C4-2B (cell line): Measurements from ENCODE around the gene ATR.
A peak's percentile ranks its signal among the peaks of the same experiment; 100 is the strongest.

Experiments used
- H3K27ac ChIP-seq: fragments of 450-650 bp; 2 replicates; pipeline ENCODE4 v1.5.1; 2017
- CTCF ChIP-seq: fragments of 450-650 bp; conservative IDR thresholded peaks from 2 replicates; pipeline ENCODE4 v1.5.1; 2017; ENCODE audit warnings: mild to moderate bottlenecking
- ZFX ChIP-seq: fragments of 450-650 bp; IDR thresholded peaks from 2 replicates; pipeline ENCODE4 v1.6.1; 2017

The ATR gene

DNA sequence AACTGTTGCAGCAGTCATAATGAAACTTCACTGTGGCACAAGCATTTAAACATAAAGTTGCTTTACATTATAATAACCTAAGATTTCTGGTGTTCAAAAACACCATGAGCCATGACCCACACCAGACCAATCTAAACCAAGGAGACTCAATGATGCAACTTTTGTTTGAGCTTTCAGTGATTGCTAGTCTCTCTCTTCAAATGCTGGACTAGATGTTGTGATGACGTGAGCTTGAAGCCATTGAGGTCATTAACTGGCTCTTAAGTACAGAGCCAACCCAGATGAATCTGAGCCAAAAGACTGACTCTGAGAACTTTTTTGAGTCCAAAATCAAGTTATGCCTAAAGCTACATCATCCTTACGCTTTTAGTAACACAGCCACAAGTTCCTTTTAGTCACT lies 36.5 kb downstream of the ATR start:
- no peak for TF ChIP-seq ZFX
- H3K27ac ChIP-seq: no peak overlapping the region

GRCh38 chr3:142536519-142536918 lies 42.0 kb downstream of the ATR start:
- H3K27ac ChIP-seq: no peak overlapping the region
- TF ChIP-seq ZFX (no peak), CTCF (no peak)

GRCh38 chr3:142534543-142534942 lies 44.0 kb downstream of the ATR start:
- TF ChIP-seq CTCF (no peak), ZFX (no peak)
- no peak overlapping the region for H3K27ac ChIP-seq

DNA sequence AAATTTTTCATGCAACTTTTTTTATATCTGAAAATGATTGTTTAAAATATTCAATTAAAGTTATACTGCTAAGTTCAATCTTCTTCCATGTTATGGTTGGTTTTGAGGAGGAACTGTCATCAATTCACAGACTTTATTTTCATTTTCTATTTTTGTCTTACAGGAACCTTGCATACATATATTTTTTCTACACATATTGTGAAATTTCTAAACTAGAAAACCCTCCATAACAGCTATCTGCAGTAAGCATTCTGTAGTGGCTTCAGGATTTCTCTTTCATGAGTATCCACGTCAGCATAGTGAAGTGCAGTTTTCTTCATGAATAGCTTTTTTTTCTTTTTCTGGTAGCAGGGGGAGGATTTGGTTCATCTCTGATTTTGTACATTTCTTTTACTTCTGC lies 48.2 kb downstream of the ATR start:
- no peak for TF ChIP-seq ZFX
- TF ChIP-seq CTCF: no peak
- H3K27ac ChIP-seq: no peak overlapping the region

- TF ChIP-seq CTCF (no peak), ZFX (no peak)
- no peak overlapping the region for H3K27ac ChIP-seq
These were observed 54.5 kb downstream of the ATR start for GRCh38 chr3:142523921-142524566.

DNA sequence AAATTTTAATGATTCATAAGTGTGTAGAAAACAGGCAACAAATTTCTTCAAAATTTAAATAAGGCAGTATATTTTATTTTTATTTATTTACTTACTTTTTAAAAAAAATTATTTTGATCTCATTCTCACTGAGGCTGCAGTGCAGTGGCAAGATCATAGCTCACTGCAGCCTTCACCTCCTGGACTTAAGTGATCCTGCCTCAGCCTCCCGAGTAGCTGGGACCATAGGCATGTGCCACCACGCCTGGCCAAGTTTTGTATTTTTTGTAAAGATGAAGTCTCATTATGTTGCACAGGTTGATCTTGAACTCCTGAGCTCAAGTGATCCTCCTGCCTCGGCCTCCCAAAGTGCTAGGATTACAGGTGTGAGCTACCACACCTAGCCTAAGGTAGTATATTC lies 69.5 kb downstream of the ATR start:
- H3K27ac ChIP-seq: no peak overlapping the region

DNA sequence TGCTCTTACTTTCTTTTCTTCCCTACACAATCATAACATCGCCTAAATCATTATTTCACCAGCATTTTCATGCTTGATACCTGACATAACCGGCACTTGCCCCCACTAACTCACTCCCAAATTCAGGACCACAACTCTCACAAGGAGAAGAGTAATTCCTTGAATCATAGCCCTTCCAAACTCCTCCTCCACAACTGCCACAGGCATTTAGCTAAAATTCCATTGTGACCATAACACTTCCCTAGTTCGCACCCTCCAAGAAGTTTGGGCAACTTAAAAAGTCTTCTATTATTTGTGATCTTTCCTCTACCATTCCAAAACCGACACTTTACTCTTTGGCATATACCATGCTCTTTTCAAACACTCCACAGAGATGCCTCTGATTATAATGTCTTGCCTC lies 71.3 kb downstream of the ATR start:
- no peak overlapping the region for H3K27ac ChIP-seq
- TF ChIP-seq CTCF (no peak), ZFX (no peak)

More for the DNA sequence above, 69.5 kb downstream of the ATR start:
- TF ChIP-seq CTCF: no peak
- no peak for TF ChIP-seq ZFX

- TF ChIP-seq CTCF (no peak), ZFX (no peak)
- H3K27ac ChIP-seq: peak overlapping the region; percentile 66
These were observed 76.1 kb downstream of the ATR start for GRCh38 chr3:142502187-142502985.
